Lung (tissue), 12 donors: Measurements from ENCODE around the gene WFS1. TPM values are rescaled to one million over a fixed set of nuclear protein-coding genes. Genes with fewer than 3 reads are reported as not detected.

Experiments
- ATAC-seq: fragments of 200-7000 bp; cut with Tn5 transposase; one replicate; pipeline ENCODE4 v1.9.1; 2020; ENCODE audit warnings: moderate number of reproducible peaks; ENCODE audit not compliant: insufficient read depth, low FRiP score
- DNase-seq, 3 donors: peaks; one replicate each; pipeline ENCODE4 v3.0.0-alpha.2; 2013 to 2017
- H3K27ac ChIP-seq, 2 donors: one replicate each; pipeline ENCODE4 v1.5.1; 2013; ENCODE audit warnings: mild to moderate bottlenecking in 2 of 2, moderate library complexity in 2 of 2, control low read depth in 1 of 2, inconsistent platforms in 1 of 2, low read depth in 1 of 2, low read length in 1 of 2
- H3K27me3 ChIP-seq, 3 donors: one replicate each; pipeline ENCODE4 v1.5.1; 2013; ENCODE audit warnings: low read length in 2 of 3; ENCODE audit not compliant: control insufficient read depth in 3 of 3, insufficient read depth in 3 of 3
- H3K36me3 ChIP-seq, 4 donors: one replicate each; pipeline ENCODE4 v1.5.1; 2013; ENCODE audit warnings: low read length in 4 of 4, mild to moderate bottlenecking in 1 of 4, moderate library complexity in 1 of 4; ENCODE audit not compliant: control insufficient read depth in 4 of 4, insufficient read depth in 4 of 4
- H3K4me1 ChIP-seq, 5 donors: one replicate each; pipeline ENCODE4 v1.5.1; 2013; ENCODE audit warnings: low read length in 5 of 5, mild to moderate bottlenecking in 2 of 5, moderate library complexity in 1 of 5; ENCODE audit not compliant: control insufficient read depth in 5 of 5, insufficient read depth in 5 of 5
- H3K4me3 ChIP-seq: one replicate; pipeline ENCODE4 v1.5.1; 2013; ENCODE audit warnings: mild to moderate bottlenecking, control low read depth, moderate library complexity
- H3K9ac ChIP-seq, 2 donors: one replicate each; pipeline ENCODE4 v1.5.1; 2013; ENCODE audit warnings: low read length in 2 of 2, control low read depth in 1 of 2; ENCODE audit not compliant: insufficient read depth in 1 of 2
- H3K9me3 ChIP-seq, 4 donors: one replicate each; pipeline ENCODE4 v1.5.1; 2013; ENCODE audit warnings: low read length in 3 of 4, mild to moderate bottlenecking in 1 of 4, moderate library complexity in 1 of 4; ENCODE audit not compliant: control insufficient read depth in 4 of 4, insufficient read depth in 3 of 4
- CTCF ChIP-seq: IDR thresholded peaks from 2 replicates; pipeline ENCODE4 v1.5.1; 2012; ENCODE audit warnings: mild to moderate bottlenecking; ENCODE audit errors: control extremely low read depth, extremely low read depth
- WGBS, 2 donors: extraction: QIAGEN DNeasy Blood & Tissue Kit; methylation state at CpG; one replicate each; pipeline ENCODE4 v1.1.7; 2013; 5-methylcytosine and 5-hydroxymethylcytosine counted together
- polyA plus RNA-seq, 2 donors: library from polyadenylated mRNA; stranded (reverse); fragments of 200-250 nt; gene quantifications; one replicate each; pipeline ENCODE4 v1.2.1, GENCODE V29; 2013
- total RNA-seq, 2 donors: library from RNA; depleted of rRNA in 1 of 2; stranded (reverse); fragments of >200 nt in 1 of 2; gene quantifications; one replicate each; pipeline ENCODE4 v1.2.1, GENCODE V29; 2014 to 2021
- donor health status: control.
- donor health status: control.
- donor health status: Bipolar disorder and iron deficiency.
- donor health status: healthy.
- donor health status: DM: yes; HTN: yes; CAD: no.

Gene WFS1
- total and polyA plus RNA-seq, 4 donors = 26.5 to 76.0 (median 30.2) TPM

DNA sequence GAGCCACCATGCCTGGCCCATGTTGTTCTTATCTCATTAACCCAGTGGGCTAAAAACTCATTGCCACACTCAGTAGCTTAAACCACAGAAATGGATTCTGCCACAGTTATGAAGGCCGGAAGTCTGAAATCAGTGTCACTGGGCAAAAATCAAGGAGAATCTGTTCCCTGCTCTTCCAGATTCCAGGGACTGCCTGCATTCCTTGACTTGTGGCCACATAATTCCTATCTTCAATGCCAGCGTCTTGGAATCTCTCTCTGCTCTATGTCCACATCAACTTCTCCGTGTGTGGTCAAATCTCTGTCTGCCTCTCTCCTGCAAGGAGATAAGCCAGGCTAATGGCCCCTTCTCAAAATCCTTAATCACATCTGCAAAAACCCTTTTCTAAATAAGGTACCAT, 4.1 kb upstream of the WFS1 start:
- TF ChIP-seq CTCF = no peak
- H3K36me3 ChIP-seq = no peaks in the 10 kb centered on the region
- H3K27me3 ChIP-seq = no peaks in the 10 kb centered on the region
- H3K9ac ChIP-seq = no peak overlapping the region
- 85 to 88% methylated on average over 3 of the region's 3 CpGs for WGBS, 2 donors
- H3K27ac ChIP-seq = no peak overlapping the region
- H3K4me3 ChIP-seq = no peak overlapping the region
- DNase-seq (no peak), ATAC-seq (no peak)
- H3K9me3 ChIP-seq = no peaks in the 10 kb centered on the region
- H3K4me1 ChIP-seq = peaks cover 0 to 9% (median 4%) of the 10 kb centered on the region in 5 donors

GRCh38 chr4:6267573-6267972, 2.1 kb upstream of the WFS1 start:
- DNase-seq (peak in 1 of 3 donors; percentile 32), ATAC-seq (no peak)
- Histone ChIP-seq H3K9me3 (no peaks in the 10 kb centered on the region), H3K4me3 (no peak overlapping the region), H3K27ac (no peak overlapping the region), H3K9ac (no peak overlapping the region), H3K4me1 (peaks cover 0 to 29% (median 4%) of the 10 kb centered on the region in 5 donors), H3K36me3 (no peaks in the 10 kb centered on the region), H3K27me3 (no peaks in the 10 kb centered on the region)
- TF ChIP-seq CTCF = no peak
- 11 to 33% methylated on average over 3 of the region's 3 CpGs for WGBS, 2 donors

DNA sequence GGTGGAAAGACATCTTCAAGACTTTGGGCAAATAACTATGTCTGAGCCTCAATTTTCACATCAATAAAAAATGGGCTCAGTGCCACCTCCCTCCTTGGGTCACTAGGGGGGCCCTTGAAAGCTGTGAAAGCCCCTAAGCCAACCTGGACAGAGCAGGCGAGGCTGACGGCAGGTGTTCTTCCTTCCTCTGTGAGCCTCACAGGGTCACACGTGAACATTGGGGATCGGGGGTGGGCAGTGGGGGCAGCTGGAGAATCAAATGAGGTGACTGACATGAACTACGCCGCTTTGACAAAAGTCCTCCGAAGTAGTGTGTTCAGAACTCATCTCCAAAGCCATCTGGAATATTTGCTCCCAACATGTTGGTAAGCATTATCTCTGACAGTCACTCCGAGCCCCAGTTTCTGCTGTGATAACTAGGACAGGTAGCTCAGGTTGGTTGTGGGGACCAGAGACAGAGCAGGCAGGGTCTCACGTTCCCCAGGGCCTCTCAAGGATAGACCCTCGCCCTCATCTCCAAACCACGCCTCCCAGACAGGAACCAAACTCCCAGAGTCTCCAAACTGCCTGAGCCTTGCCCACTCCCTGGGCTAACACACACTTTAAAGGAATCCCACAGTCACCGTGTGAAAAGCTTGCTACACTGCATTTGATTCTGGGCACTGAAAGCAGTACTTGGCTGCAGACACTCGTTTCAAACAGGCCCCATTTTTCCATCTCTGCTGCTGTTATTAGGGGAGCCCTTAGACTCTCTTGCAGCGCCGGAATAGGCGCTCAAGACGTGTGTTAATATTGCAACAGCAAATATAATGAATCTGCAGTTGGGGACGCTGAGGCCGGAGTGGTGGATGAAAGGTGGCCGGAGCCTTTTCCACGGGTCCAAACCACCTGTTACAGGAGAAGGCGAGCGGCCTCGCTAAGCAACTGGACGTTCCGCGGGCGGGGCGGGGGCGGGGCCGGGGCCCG, 717 bp upstream of the WFS1 start:
- WGBS, 2 donors = 24 to 26% methylated on average over 31 to 32 of the region's 32 CpGs
- no peak for TF ChIP-seq CTCF
- Histone ChIP-seq H3K36me3 (no peaks in the 10 kb centered on the region), H3K9ac (peak overlapping the region; percentile 41 to 46), H3K9me3 (no peaks in the 10 kb centered on the region), H3K4me3 (no peak overlapping the region), H3K27ac (peak overlapping the region in 1 of 2 donors; percentile 37), H3K4me1 (peaks cover 0 to 41% (median 14%) of the 10 kb centered on the region in 5 donors), H3K27me3 (no peaks in the 10 kb centered on the region)
- ATAC-seq (no peak), DNase-seq (no peak)
